GM18861 (cell line): ENCODE data around the gene ADCY1.

ENCODE experiments used
- ATAC-seq: cut with Tn5 transposase; IDR thresholded peaks from one replicate; pipeline ENCODE4 v1.9.1; 2021; ENCODE audit not compliant: unreplicated experiment

Gene ADCY1

DNA sequence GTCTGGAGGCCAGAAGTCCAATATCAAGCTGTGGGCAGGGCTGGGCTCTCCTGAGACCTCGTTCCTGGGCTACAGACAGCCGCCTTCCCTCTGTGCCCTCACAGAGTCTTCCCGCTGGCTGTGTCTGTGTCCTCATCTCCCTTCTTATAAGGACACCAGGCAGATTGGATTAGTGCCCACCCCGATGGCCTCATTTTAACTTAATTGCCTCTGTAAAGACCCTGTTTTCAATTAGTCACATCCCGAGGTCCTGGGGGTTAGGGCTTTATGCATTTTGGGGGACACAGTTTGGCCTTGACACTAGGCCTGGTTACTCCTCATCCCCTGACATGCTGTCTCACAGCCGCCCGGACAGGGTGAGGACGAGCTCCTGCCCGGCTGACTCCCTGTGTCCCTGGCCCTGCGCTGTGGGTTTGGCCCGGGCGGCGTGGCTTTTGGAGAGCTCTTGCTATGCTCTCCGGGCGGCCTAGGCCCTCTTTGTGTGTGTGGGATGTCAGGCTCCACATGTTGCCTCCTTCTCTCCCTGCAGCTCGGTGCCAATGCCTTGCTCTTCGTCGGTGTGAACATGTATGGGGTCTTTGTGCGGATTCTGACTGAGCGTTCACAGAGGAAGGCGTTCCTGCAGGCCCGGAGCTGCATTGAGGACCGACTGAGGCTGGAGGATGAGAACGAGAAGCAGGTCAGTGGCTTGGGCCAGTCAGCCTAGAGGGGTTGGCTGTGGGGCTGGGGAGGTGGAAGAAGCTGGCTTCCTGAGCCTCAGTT lies 18.2 kb downstream of the ADCY1 start:
- no peak for ATAC-seq

DNA sequence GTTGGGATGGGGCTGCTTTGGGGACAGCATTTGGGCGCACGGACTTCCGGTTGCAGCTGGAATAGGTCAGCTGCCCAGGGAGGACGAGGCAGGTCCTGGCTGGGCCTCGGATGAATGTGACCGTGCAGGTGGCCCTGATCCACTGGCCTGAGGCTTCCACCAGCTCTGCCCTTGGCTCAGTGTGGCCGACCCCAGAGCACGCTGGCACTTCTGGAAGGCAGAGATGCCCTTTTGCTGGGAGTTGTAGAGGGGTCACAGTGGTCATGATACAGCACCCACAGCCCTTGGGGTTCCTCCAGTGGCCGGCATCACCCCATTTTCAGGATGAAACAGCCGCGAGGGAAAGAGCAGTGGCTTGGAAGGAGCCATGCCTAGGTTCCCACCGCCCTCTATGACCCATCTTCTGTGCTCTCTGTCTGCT lies 19.0 kb downstream of the ADCY1 start:
- ATAC-seq, result no peak

DNA sequence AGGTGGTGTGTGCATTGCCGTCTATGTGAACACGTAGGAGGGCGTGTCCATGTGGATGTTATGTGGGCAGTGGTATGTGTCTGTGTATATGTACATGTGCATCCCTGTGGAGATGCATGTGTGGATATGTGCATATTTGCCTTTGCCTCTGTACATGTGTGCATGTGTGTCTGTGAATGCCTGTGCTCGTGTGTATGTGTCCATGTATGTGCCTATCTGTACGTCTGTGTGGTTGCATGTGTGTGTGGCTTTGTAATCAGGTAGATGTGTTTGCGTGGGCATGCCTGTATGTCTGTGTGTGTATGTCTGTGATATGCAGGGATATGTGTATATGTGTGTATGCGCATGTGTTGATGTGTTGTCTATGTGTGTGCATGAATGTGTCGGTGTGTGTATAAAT lies 19.7 kb downstream of the ADCY1 start:
- ATAC-seq, result no peak

DNA sequence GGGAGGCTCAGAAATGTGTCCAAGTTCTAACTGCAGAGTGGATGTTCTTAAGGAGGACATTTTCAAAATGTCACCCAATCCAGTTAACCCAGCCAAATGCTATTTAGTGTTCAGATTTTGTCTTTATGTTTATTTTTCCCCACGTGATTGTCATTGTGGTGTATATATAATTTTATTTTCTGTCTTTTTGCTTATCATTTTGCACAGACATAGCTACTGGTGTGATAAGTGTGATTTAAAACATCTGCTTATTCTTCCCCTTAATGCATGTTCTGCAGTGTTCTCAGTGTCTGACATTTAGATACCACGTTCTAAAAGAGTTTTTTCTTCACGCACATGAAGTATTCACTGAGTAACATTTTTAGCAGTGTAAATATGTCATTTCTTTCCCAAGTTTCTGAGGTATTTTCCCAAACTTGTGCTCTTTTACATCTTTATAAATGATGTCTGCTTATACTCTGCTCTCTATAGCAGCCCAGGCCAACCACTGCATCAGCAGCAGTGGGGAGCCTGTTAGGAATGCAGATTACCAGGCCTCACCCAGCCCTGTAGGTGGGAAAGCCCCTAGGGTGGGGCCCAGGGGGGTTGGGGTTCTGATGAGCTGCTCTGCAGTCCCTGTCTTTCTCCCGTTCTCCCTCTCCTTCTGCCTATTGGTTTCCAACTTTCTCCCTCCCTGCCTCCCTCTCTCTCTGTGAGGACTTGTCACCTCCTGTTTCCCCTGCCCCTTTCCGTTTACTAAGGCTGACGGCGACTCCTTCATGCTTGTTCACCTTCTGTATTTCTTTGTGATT lies 20.8 kb downstream of the ADCY1 start:
- no peak for ATAC-seq

DNA sequence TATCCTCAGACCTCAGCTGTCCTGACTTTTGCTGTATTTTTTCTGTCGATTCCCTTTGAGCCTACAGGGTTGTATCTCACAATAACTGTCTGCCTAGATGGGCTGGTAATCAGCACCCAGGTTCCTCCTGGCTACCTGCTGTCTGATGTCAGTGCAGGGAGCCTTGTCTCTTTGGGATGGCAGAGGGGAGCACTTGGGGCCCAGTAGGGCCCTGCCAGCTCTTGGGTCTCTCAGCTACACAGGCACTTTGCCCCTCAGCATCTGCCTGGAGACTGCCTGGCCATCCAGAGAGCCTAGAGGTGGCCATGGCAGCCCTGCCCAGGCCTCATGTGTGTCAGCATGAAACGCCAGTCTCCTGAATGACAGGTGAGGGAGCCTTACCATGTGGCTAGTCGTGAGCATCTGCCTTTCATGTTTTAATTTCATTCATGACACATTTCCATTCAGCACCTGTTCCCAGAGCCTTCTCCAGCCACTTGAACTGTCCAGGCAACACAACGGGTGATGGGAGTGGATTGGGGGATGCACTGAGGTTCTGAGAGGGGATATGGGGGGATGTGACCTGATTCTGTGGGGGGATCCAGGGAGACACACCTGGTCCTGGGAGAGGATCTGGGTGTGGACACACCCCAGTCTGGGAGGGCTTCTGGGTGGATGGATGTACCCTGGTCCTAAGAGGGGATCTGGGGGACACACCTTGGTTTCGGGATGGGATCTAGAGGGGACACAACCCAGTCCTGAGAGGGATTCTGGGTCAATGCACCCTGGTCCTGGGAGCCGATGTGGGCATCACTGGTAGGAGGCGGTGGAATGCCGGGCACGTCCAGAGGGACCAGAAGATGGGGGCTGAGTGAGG lies 21.9 kb downstream of the ADCY1 start:
- no peak for ATAC-seq

DNA sequence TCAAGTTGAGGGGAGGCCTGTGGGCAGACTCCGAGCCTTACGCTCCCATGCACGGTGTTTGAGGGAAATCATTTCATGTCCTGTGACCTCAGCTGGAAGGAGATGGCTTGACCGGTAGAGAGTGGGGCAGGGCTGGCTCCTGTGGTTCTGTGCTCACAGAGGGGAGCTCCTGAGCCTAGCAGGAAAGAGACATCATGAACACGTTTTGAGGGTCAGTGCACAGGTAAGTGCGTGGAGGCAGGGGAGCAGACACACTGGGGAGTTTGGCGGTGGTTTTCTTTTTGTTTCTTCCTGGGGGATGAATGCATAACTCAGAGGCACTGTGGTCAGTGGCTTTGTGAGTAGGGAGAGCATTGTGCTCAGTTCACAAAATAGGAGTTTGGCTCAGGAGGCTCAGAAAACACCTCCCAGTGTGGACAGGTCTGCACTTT lies 22.5 kb downstream of the ADCY1 start:
- ATAC-seq, result no peak

DNA sequence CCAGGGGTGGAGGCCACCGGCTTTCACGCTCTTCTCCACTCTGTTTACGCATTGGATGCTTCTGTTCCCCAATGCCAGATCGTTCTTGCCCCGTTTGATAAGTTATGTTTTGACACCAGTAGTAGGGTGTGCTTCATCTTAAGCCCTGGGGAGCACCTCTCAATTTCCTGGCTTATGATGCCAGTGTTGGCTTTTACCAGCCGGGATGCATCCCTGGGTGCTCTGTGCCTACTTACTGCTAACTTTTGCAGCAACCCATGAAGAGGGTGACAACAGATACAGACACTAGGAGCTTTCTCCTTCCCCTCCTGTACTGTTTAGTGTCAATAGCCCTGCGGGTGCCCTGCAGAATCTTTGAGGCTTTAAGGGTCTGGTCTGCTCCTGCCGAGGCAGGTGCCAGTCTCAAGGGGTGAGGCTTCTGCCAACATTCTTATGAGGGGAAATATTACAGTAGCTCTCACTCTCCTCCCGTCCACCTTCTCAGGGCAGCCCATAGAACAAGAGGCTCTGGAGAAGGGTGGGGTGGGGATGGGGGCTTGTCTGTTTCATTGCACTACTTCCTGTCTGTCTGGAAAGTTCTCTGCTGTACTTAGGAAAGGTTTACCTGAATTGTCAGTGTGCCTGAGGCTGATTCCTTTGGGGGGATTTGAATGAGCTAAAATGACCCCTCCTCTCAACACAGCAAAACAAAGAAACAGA lies 23.3 kb downstream of the ADCY1 start:
- no peak for ATAC-seq

DNA sequence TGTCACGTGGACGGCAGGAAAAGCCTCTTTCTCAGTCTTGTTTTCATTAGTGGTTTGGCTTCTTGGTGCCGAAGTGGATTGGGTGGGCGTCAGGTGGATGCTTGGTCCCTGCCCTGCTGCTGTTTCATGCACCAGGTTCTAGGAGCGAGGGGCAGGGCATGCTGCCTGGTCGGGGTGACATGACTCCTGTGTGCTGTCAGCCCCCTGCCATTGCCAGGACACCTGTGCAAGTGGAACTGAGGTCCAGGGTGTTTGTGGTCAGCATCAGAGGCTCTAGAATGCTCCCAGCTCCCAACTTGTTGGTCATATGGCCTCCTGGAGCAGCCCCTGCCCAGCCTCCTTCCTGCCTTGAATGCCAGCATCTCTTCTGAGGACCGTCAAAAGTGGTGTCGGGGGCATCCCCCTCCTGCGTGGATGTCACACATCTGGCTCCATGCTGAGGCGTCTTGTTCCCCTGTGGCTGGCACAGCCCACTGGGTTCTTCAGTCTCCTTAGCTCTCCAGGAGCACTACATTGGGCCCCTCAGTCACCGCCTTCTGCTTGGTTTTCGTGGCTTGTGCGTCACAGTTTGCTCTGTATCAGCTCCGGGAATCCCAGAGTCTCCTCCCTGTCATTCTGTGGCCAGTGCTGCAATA lies 24.8 kb downstream of the ADCY1 start:
- ATAC-seq, result no peak

DNA sequence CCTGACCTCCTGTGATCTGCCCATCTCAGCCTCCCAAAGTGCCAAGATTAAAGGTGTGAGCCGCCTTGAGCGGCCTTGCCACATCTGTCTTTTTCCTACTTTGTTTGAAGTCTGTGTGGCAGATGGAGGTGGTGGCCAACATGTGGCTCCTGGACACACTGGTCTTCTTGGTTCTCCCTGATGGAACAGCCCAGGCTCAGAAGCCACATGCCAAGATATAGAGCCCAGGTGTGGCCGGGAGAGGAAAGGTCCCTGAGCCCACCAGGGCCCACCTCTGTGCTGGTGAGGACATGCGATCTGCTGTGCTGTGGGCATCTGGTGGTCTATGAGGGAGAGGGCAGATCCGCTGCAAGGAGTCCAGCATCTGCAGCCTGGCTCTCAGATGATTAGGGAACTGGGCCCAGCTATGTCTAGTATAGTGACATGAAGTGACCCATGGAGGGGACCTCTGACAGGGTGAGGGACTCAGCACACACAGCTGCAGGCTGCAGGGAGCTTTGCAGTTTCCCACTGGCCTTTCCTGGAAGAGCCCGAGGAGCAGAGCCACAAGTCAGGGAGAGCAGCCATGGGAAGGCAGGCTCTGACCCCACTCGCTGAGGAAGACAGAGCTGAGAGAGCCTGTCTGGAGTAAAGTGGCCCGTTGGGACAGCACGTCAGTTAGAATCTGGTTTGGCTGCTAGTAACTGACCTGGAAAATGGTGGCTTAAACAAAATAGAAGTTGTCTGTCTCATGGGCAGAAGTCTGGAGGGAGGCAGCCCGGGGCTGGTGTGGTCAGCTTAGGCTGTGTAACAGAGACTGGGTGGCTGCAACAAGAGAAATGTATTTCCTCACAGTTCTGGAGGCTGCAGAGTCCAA lies 25.9 kb downstream of the ADCY1 start:
- no peak for ATAC-seq

DNA sequence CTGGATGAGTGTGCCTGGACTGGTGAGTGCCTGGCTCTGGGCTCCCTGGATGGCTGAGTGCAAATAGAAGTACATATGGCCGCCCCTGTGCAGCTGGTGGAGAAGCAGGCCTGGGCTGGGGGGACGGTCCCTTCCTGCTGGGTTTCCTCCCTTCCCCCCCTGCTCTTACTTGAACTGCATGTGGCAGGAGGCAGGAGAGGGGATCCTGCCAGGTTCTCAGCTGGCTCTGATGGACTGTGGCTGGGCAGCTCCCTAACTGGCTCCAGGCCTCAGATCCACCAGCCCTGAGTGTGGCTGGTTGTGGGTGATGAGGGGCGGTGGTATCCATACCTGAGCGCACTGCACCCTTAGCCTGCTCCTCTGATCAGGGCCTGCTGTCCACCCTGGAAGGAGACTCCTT lies 26.9 kb downstream of the ADCY1 start:
- no peak for ATAC-seq

DNA sequence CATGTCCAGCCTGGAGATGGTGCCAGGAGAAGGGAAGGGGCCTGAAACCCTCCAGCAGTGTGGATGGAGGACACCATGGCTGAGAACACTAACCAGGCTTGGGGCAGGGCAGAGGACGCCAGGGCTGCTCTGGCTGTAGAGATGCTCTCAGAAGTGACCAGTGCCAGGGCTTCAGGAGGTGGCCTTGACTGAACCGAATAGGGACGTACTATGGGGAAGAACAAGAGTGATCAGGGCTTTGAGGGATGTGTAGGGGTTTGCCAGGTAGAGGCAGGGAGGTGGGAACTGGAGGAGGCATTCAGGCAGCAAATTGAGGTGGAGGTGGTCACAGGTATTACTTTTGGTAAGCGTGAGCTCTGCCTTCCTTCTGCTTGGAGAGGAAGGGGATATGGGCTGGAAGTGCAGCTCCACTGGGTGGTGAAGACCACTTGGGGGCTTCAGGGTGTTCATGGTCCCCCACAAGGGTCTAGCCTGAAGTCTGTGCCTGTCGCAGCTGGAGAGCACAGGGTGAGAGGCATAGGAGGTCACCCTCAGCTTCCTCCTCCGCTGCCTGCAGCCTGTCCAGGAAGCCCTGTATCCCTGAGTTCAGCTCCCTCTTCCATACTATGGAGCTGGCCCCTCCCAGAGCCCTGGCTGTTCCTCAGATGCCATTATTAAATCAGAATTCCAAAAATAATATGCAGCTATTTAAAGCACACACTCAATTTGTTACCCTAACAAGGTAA lies 27.8 kb downstream of the ADCY1 start:
- ATAC-seq, result no peak

DNA sequence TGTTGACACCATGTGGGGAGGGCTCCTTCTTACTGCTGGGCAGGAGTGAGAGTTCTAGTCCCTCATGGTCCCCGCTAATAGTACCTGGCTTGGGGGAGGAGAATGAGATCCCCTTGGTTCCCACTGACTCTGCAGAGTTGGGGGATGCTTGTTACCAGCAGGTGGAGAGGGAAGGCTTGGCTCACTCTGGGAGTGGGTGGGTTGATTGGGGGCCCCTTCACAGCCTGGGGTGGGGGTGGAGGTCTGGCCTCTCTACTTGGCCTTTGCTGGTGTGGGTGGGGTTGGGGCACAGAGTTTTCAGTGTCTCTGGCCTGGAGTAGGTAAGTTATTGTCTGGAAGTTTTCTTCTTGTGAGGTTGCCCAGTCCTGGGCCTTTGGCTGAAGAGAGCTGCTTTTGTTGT lies 31.9 kb downstream of the ADCY1 start:
- no peak for ATAC-seq

DNA sequence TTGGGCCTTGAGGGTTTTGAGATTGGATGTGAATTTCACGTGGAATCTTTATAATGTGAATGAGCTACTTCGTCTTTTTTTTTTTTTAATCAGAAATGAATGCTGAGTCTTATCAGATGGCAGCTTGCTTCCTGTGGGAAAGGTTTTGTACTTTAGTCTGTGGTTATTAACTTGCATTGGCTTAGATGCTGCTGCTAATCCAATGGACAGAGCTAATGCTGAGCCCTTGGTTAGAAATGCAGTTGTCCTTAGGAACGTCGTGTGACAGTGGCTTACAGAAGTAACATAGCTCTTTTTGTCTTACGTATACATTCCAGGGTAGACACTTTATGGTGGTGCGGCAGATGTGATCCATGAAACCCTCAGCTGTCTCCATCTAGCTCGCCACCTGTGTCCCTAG lies 32.8 kb downstream of the ADCY1 start:
- ATAC-seq, result no peak

DNA sequence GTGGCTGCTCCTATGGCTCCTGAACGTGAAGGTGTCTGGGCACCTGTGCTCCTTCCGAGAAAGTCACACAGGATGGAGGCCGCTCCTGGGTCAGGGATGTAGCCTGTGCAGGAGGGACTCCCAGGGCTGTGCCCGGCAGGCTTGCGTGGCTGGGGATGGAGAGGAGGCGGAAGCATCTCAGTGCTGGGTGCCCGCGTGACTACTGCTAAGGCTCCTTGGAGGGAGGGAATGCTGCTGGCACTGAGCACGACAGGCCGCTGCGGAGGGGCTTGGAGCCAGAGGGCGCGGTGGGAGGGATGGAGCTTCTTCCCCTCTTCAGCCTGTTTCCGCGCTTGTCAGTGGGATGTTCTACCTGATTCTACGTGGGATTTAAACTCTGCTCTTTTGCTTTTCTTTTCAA lies 35.0 kb downstream of the ADCY1 start:
- ATAC-seq, result no peak

DNA sequence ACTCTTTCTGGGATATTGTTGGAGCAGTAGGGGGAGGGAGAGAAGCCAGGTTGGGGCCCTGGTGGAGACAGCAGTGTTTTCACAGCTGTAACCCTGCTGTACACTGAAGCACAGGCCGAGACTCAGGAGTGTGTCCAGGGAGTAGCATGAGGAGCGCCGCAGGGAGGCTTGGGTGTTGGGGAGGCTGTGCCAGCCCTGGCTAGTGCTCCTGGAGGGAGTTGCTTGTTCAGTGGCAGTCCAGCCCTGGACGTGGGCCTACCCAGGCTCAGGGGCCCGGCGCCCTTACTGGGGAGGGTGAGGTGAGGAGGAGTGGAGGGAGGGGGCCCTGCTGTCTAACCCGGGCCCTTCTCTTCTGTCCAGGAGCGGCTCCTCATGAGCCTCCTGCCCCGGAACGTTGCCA lies 35.9 kb downstream of the ADCY1 start:
- ATAC-seq, result no peak

DNA sequence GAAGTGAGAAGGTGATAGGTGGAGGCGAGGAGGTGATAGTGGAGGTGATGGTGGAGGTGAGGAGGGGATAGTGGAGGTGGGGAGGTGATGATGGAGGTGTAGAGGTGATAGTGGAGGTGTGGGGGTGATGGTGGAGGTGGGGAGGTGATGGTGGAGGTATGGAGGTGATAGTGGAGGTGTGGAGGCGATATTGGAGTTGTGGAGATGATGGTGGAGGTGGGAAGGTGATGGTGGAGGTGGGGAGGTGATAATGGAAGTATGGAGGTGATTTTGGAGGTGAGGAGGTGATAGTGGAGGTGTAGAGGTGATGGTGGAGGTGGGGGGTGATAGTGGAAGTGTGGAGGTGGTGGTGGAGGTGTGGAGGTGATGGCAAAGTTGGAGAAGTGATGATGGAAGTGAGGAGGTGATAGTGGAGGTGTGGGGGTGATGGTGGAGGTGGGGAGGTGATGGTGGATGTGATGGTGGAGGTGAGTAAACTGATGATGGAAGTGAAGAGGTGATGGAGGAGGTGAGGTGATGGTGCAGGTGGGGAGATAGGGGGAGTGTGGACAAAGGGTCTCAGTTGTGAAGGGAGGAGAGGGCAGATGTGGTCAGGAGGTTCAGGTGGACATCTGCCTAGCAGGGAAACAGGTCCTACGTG lies 36.6 kb downstream of the ADCY1 start:
- ATAC-seq, result no peak

DNA sequence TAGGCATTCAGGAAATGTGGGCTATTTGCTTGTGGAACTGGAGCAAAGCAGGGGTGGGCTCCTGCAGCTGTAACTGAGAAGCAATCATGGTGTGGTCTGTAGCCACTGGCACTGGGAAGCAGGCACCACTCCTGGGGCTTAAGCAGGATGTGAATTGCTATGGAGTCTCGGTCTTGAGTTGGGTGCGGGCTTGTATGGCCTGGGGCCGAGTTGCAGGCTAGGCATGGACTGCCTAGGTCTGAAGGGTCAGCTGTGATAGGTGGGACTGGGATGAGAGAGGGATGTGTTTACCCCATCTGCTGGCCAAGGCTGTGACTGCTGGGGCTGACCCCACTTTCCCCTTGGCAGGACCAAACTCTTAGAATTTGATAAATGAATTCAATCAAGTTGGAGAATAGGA lies 43.0 kb downstream of the ADCY1 start:
- no peak for ATAC-seq

DNA sequence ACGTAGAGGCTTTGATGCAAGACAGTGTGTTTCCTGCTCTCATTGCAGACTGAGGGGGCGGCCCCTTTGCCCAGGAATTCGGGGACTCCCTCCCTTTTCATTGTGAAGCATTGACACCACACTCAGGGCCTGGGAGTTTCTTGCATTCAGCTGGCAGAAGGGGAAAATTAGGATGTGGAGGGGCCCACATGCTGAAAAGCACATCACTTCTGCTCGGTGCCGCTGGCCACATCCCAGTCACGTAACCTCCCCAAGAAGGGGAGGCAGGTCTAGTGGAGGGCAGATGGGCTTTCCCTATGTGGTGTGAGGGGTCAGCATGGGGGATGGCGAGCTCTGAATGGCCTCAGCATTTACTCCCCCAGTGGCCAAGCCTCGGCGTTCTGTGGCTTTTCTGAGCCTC lies 47.9 kb downstream of the ADCY1 start:
- no peak for ATAC-seq
